Right lobe of liver (tissue), 4 donors: ENCODE results near the gene DCAF8L2.

Experiments used
- CTCF ChIP-seq, 4 donors: fragments of 200-600 bp in 3 of 4; fragments of 450-650 bp in 1 of 4; IDR thresholded peaks; one replicate each; pipeline versions ENCODE4 v1.5.1 to v1.8.0; 2016 to 2022; ENCODE audit warnings: antibody characterized with exemption in 4 of 4, mild to moderate bottlenecking in 2 of 4
- POLR2A ChIP-seq: fragments of 450-650 bp; IDR thresholded peaks from one replicate; pipeline ENCODE4 v1.6.1; 2017; ENCODE audit warnings: antibody characterized with exemption, mild to moderate bottlenecking
- donor health status: DM: no; HTN: no; CAD: no.
- donor health status: DM: no; HTN: no; CAD: no.
- donor health status: DM: no; HTN: yes; CAD: no.

- TF ChIP-seq CTCF (IDR thresholded peaks at IDR 0.05) (no peak), POLR2A (no peak)
Observed at GRCh38 chrX:27608671-27609070, 18.5 kb downstream of the DCAF8L2 start.
